H1 (cell line): ENCODE data around the gene METTL8. TPM values are rescaled to one million over a fixed set of nuclear protein-coding genes. Genes with fewer than 3 reads are reported as not detected.

ENCODE experiments used
- BACH1 ChIP-seq: IDR thresholded peaks from 2 replicates; pipeline ENCODE4 v1.6.1; 2012; ENCODE audit warnings: low read length, improper control_type of control experiment
- CEBPB ChIP-seq: IDR thresholded peaks from 2 replicates; pipeline ENCODE4 v1.6.1; 2012; ENCODE audit warnings: low read depth, low read length
- EZH2 ChIP-seq: fragments of 200-600 bp; sonication (generic); IDR thresholded peaks from 2 replicates; pipeline ENCODE4 v1.7.1; 2012; ENCODE audit warnings: low read depth, mild to moderate bottlenecking, moderate library complexity, low read length, inconsistent platforms; ENCODE audit not compliant: severe bottlenecking
- POLR2AphosphoS5 ChIP-seq: IDR thresholded peaks from 2 replicates; pipeline ENCODE4 v1.6.1; 2011; ENCODE audit warnings: low read depth, low read length
- SAP30 ChIP-seq: fragments of 300-600 bp; sonication (generic); IDR thresholded peaks from 2 replicates; pipeline ENCODE4 v1.7.1; 2012; ENCODE audit warnings: low read length, moderate library complexity, mild to moderate bottlenecking, inconsistent platforms; ENCODE audit not compliant: insufficient read depth, insufficient replicate concordance
- polyA plus RNA-seq, 7 experiments: library from polyadenylated mRNA; depleted of rRNA in 3 of 7; stranded (reverse) in 5 of 7; unstranded in 2 of 7; fragments of >200 nt in 5 of 7; fragments of 200-250 nt in 2 of 7; gene quantifications; 1 replicate in 5 of 7; 2 replicates in 1 of 7; 4 replicates in 1 of 7; pipeline versions ENCODE4 v1.2.1 to v1.2.3, GENCODE V29; 2011 to 2013; ENCODE audit warnings: missing spikeins in 2 of 7, mixed read lengths in 2 of 7
- total RNA-seq: library from RNA; stranded (reverse); fragmentation: NEBNext Ultra II Directional; extraction: Animal tissue kit (Norgen Biotek cat#: 25700); gene quantifications from 2 replicates; pipeline ENCODE4 v1.2.1, GENCODE V29; 2021

The METTL8 gene
- total and polyA plus RNA-seq, 2 of the 8 experiments (the other 6 are each of a cell fraction or from before 2014, with no cell fraction given): 17.6 to 79.7 TPM

DNA sequence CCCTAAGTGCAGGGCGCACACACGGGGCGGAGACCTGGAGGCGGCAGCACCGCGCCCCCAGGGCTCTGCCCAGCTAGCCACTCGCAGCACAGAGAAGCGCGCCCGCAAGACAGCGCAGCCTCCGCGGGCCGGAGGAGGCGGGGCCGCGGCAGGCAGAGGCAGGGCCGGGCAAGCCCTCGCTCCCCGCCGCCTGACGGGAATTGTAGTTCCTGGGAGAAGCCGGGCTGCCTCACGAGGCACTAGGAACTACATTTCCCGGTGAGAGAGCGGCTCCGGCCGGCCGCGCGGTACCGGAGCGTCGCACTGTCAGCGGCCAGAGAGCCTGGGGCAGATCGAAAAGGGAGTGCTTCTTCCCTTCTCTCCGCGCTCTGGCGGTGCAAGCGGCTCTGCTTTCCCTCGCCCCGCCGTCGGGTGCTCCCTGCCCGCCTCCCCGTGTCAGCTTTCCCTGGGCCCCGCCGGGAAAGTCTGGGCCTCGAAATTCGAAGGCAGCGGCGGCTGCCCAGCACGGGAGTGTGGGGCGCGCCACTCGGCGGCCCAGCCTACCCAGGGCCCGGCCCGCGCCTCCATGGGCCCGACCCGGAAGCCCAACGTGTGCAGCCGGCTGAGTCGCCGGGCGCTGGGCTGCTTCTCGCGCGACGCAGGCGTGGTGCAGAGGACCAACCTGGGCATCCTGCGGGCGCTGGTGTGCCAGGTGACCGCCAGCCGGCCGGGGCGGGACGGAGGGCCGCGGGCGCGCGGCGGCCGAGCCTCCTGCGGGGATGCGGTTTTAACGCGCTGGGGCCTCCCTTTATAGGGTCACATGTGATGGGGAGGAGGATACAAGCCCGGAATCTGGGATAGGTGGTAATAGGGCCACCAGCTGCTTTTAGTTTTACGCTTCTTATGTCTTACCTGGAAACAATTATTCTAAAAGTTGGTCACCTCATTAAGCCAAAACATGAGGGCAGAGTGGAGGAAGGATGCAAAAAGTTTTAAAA lies 511 bp upstream of the METTL8 start, which contains the start of gene DCAF17 (continued):
- TF ChIP-seq POLR2AphosphoS5 (peak; percentile 68), EZH2 (no peak), CEBPB (no peak), SAP30 (no peak), BACH1 (peak; percentile 18; the same call in 1 of the 2 replicates)
